A673 (cell line): ENCODE data around the gene CNPPD1.

Source experiments
- EZH2 ChIP-seq: fragments of 200-600 bp; sonication (generic); IDR thresholded peaks from 2 replicates; pipeline ENCODE4 v1.6.1; 2017; ENCODE audit warnings: borderline replicate concordance, low read depth, mild to moderate bottlenecking, mixed read lengths, antibody characterized with exemption, low read length; ENCODE audit not compliant: poor library complexity, severe bottlenecking
- TF ChIP-seq, protein P1 (sequence below): fragments of 300-800, 200-600 bp; sonication (generic); conservative IDR thresholded peaks from 2 replicates; pipeline ENCODE4 v1.5.1; 2017; ENCODE audit warnings: low read depth, mild to moderate bottlenecking, antibody characterized with exemption, low read length, moderate library complexity, mixed read lengths

GRCh38 chr2:219163156-219163555 lies 13.6 kb downstream of the CNPPD1 start:
- TF ChIP-seq, protein P1, sequence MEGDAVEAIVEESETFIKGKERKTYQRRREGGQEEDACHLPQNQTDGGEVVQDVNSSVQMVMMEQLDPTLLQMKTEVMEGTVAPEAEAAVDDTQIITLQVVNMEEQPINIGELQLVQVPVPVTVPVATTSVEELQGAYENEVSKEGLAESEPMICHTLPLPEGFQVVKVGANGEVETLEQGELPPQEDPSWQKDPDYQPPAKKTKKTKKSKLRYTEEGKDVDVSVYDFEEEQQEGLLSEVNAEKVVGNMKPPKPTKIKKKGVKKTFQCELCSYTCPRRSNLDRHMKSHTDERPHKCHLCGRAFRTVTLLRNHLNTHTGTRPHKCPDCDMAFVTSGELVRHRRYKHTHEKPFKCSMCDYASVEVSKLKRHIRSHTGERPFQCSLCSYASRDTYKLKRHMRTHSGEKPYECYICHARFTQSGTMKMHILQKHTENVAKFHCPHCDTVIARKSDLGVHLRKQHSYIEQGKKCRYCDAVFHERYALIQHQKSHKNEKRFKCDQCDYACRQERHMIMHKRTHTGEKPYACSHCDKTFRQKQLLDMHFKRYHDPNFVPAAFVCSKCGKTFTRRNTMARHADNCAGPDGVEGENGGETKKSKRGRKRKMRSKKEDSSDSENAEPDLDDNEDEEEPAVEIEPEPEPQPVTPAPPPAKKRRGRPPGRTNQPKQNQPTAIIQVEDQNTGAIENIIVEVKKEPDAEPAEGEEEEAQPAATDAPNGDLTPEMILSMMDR, result no peak
- TF ChIP-seq EZH2, result no peak
